Colonic mucosa (tissue), 4 donors: ENCODE data around the gene KLF4. TPM values are rescaled to one million over a fixed set of nuclear protein-coding genes. Genes with fewer than 3 reads are reported as not detected.

ENCODE experiments used
- DNase-seq: peaks from one replicate; pipeline ENCODE4 v3.0.0-alpha.2; 2020
- H3K27ac ChIP-seq: fragments of 200-600 bp; one replicate; pipeline ENCODE4 v1.8.0; 2021
- H3K27me3 ChIP-seq: fragments of 200-600 bp; one replicate; pipeline ENCODE4 v1.8.0; 2021
- H3K36me3 ChIP-seq: fragments of 200-600 bp; one replicate; pipeline ENCODE4 v1.8.0; 2021
- H3K4me1 ChIP-seq: fragments of 200-600 bp; one replicate; pipeline ENCODE4 v1.8.0; 2021; ENCODE audit warnings: mild to moderate bottlenecking
- H3K4me3 ChIP-seq: fragments of 200-600 bp; one replicate; pipeline ENCODE4 v1.8.0; 2021
- H3K9ac ChIP-seq, 2 donors: one replicate each; pipeline ENCODE4 v1.7.0; 2013; ENCODE audit warnings: control low read depth in 2 of 2, low read depth in 2 of 2, low read length in 2 of 2
- H3K9me3 ChIP-seq: fragments of 200-600 bp; one replicate; pipeline ENCODE4 v1.8.0; 2021
- CTCF ChIP-seq: fragments of 200-600 bp; IDR thresholded peaks from one replicate; pipeline ENCODE4 v1.8.0; 2022; ENCODE audit warnings: antibody characterized with exemption, mild to moderate bottlenecking
- intact Hi-C: fragments of 100-400 bp; cut with DNase I; formaldehyde crosslinking; loops from one replicate; pipeline ENCODE4 v1.14.1; 2022
- total RNA-seq, 2 donors: library from RNA; stranded (reverse); fragmentation: NEBNext Ultra II Directional in 1 of 2; extraction: Animal tissue kit (Norgen Biotek cat#: 25700) in 1 of 2; gene quantifications; one replicate each; pipeline ENCODE4 v1.2.1, GENCODE V29; 2021
- donor health status: healthy.
- donor health status: DM: no; HTN: no; CAD: no.
- donor health status: DM: no; HTN: no; CAD: no.

Gene KLF4
- total RNA-seq, 2 donors from 2014 or later, result 209 to 398 TPM

GRCh38 chr9:107489144-107489673 lies 360 bp downstream of the KLF4 start:
- no peak for DNase-seq
- no peaks in the 10 kb centered on the region for H3K27me3 ChIP-seq

GRCh38 chr9:107488375-107489143 lies 1.0 kb downstream of the KLF4 start:
- Histone ChIP-seq H3K4me3 (peak overlapping the region; percentile 56), H3K4me1 (no peaks in the 10 kb centered on the region), H3K36me3 (no peaks in the 10 kb centered on the region), H3K9ac (peak overlapping the region; percentile 99), H3K27me3 (no peaks in the 10 kb centered on the region), H3K9me3 (no peaks in the 10 kb centered on the region), H3K27ac (peak overlapping the region; percentile 79)
- TF ChIP-seq CTCF, result no peak
- peak; percentile 81 for DNase-seq
- intact Hi-C loops, result loop anchor here (10.0 kb wide), 3 partner anchors 266 to 486 kb away; no protein-coding TSS in a partner anchor

More at GRCh38 chr9:107489144-107489673, 360 bp downstream of the KLF4 start:
- H3K9ac ChIP-seq, result peak overlapping the region; percentile 99
- no peak for TF ChIP-seq CTCF
- peak overlapping the region; percentile 79 for H3K27ac ChIP-seq
- no peaks in the 10 kb centered on the region for H3K9me3 ChIP-seq
- H3K4me1 ChIP-seq, result no peaks in the 10 kb centered on the region
- peak overlapping the region; percentile 56 for H3K4me3 ChIP-seq
- intact Hi-C loops, result loop anchor here (10.0 kb wide), 3 partner anchors 266 to 486 kb away; no protein-coding TSS in a partner anchor
- no peaks in the 10 kb centered on the region for H3K36me3 ChIP-seq

GRCh38 chr9:107487521-107488374 lies 1.8 kb downstream of the KLF4 start:
- no peaks in the 10 kb centered on the region for H3K4me1 ChIP-seq
- H3K36me3 ChIP-seq, result no peaks in the 10 kb centered on the region
- H3K27me3 ChIP-seq, result no peaks in the 10 kb centered on the region
- TF ChIP-seq CTCF, result peak; percentile 31
- intact Hi-C loops, result loop anchor here (10.0 kb wide), 3 partner anchors 267 to 487 kb away; no protein-coding TSS in a partner anchor
- peak overlapping the region; percentile 79 for H3K27ac ChIP-seq
- H3K9ac ChIP-seq, result peak overlapping the region; percentile 99
- H3K4me3 ChIP-seq, result peak overlapping the region; percentile 56
- DNase-seq, result peak; percentile 73
- H3K9me3 ChIP-seq, result no peaks in the 10 kb centered on the region

- H3K4me3 ChIP-seq, result peak overlapping the region; percentile 56
- intact Hi-C loops, result loop anchor here (10.0 kb wide), 3 partner anchors 268 to 488 kb away; no protein-coding TSS in a partner anchor
- peak overlapping the region; percentile 79 for H3K27ac ChIP-seq
- H3K9ac ChIP-seq, result peak overlapping the region; percentile 99
- no peaks in the 10 kb centered on the region for H3K27me3 ChIP-seq
- no peaks in the 10 kb centered on the region for H3K4me1 ChIP-seq
- no peak for TF ChIP-seq CTCF
- peak; percentile 50 for DNase-seq
- no peaks in the 10 kb centered on the region for H3K9me3 ChIP-seq
- H3K36me3 ChIP-seq, result no peaks in the 10 kb centered on the region
Measured at GRCh38 chr9:107486674-107487520, 2.7 kb downstream of the KLF4 start.
